Nephron (organoid): ENCODE measurements around the gene PTPN7.

Experiments
- H3K27ac Mint-ChIP-seq, 3 experiments: 2 replicates each; pipeline ENCODE4 v1.8.0; 2020; ENCODE audit warnings: mixed read lengths in 3 of 3, mild to moderate bottlenecking in 2 of 3, moderate library complexity in 1 of 3
- H3K27me3 Mint-ChIP-seq: 2 replicates; pipeline ENCODE4 v1.8.0; 2021; ENCODE audit warnings: low read depth, mild to moderate bottlenecking, moderate library complexity, mixed read lengths
- H3K36me3 Mint-ChIP-seq: 2 replicates; pipeline ENCODE4 v1.8.0; 2020; ENCODE audit warnings: low read depth, mixed read lengths
- H3K4me1 Mint-ChIP-seq: 2 replicates; pipeline ENCODE4 v1.8.0; 2020; ENCODE audit warnings: mixed read lengths
- H3K4me3 Mint-ChIP-seq, 3 experiments: 2 replicates each; pipeline ENCODE4 v1.8.0; 2020; ENCODE audit warnings: mild to moderate bottlenecking in 3 of 3, mixed read lengths in 3 of 3, moderate library complexity in 2 of 3
- H3K9me3 Mint-ChIP-seq: 2 replicates; pipeline ENCODE4 v1.8.0; 2020; ENCODE audit warnings: mixed read lengths
- TF ChIP-seq, protein P1 (sequence below), 3 experiments: fragments of 200-600 bp; sonication (generic); IDR thresholded peaks; one replicate each; pipeline ENCODE4 v1.5.0; 2021; ENCODE audit warnings: antibody characterized with exemption in 3 of 3; ENCODE audit not compliant: unreplicated experiment in 3 of 3

The PTPN7 gene

DNA sequence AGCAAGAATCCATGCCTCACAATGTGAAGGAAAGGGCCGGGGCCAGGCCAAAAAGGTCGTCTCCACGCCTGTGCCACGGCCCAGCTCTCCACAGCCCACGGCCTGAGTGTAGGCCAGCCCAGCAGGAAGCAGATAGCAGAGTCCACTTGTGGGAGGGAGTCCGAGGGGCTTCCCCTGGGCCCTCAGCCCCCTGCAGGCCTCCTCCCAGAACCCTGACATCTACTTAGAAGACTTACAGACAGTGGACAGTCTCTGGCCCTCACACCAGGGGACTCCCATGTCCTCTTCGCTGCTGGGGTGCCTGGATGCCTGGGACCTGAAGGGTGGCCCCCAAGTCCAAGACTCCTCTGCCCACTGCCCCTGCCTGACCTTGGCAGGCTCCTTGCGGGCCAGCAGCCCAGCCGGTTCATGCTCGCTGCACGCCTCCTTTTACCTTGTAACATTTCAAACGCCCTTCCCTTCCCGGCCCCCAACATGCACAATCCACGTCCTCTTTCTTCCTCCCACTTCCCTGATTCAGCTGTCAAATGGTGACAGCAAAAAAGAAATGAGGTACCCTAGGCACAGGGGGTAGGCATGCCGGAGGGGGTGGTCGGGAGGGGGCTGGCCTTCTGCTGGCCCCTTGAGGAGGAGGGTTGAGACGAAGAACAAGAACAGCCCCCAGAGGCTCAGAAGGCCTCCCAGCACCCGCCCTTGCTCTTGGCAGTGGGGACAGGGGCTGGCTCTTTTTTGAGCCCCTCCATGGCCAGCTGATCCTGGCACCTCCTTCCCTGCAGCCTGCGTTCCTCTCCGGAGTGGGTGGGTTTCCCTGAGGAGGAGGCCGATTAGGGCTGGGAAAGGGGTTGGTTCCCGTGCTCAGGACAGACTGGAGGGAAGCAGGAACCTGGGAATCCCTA, 997 bp upstream of the PTPN7 start:
- H3K36me3 Mint-ChIP-seq: no peaks in the 10 kb centered on the region
- TF ChIP-seq, protein P1, sequence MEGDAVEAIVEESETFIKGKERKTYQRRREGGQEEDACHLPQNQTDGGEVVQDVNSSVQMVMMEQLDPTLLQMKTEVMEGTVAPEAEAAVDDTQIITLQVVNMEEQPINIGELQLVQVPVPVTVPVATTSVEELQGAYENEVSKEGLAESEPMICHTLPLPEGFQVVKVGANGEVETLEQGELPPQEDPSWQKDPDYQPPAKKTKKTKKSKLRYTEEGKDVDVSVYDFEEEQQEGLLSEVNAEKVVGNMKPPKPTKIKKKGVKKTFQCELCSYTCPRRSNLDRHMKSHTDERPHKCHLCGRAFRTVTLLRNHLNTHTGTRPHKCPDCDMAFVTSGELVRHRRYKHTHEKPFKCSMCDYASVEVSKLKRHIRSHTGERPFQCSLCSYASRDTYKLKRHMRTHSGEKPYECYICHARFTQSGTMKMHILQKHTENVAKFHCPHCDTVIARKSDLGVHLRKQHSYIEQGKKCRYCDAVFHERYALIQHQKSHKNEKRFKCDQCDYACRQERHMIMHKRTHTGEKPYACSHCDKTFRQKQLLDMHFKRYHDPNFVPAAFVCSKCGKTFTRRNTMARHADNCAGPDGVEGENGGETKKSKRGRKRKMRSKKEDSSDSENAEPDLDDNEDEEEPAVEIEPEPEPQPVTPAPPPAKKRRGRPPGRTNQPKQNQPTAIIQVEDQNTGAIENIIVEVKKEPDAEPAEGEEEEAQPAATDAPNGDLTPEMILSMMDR (IDR thresholded peaks at IDR 0.05; ENCODE audit: unreplicated experiment in 3 of 3): no peak
- H3K4me1 Mint-ChIP-seq: peaks cover 44% of the 10 kb centered on the region
- H3K9me3 Mint-ChIP-seq: no peaks in the 10 kb centered on the region
- H3K4me3 Mint-ChIP-seq: no peak overlapping the region
- peaks cover 5% of the 10 kb centered on the region for H3K27me3 Mint-ChIP-seq
- H3K27ac Mint-ChIP-seq: peak overlapping the region; percentile 50 to 72 (median 72)

- TF ChIP-seq, protein P1 (IDR thresholded peaks at IDR 0.05; ENCODE audit: unreplicated experiment in 3 of 3): no peak
- Mint-ChIP-seq H3K27ac (peak overlapping the region; percentile 57 to 75 (median 60)), H3K4me3 (peak overlapping the region in 1 of 3 experiments; percentile 4), H3K4me1 (peaks cover 53% of the 10 kb centered on the region), H3K36me3 (no peaks in the 10 kb centered on the region), H3K9me3 (no peaks in the 10 kb centered on the region), H3K27me3 (peaks cover 4% of the 10 kb centered on the region)
Observed at GRCh38 chr1:202159534-202160371, 649 bp downstream of the PTPN7 start.

DNA sequence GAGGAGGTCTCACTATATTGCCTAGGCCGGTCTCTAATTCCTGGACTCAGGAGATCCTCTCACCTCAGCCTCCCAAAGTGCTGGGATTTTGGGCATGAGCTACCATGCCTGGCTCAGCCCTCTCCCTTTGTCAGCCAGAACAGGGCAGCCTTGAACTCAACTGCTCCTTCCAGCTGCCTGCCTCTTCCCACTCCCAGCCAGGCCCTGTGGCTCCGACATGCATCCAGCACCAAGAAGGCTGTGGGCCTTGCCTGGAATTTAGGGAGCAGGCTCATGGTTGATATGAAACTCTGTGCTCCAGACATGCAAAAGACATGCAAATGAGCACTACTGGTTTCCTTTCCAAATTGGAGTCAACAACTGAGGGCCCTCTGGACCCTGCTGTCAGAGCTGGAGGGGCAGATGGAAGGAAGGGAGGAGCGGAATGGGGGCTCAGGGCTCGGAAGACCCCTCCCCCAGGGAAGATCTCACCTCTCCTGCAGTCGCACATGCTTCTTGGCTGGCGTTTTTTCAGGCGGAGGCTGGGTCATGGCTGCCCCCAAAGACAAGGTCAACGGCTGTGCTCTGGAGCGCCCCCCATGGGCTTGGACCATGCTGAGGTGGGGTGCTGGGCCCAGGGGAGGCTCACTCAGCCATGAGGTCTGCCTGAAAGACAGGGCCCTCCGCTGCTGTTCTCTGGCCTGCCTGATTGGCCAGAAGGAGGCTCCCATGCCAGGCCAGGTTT, 1.4 kb downstream of the PTPN7 start:
- no peaks in the 10 kb centered on the region for H3K36me3 Mint-ChIP-seq
- no peak overlapping the region for H3K4me3 Mint-ChIP-seq
- peaks cover 49% of the 10 kb centered on the region for H3K4me1 Mint-ChIP-seq
- no peaks in the 10 kb centered on the region for H3K27me3 Mint-ChIP-seq
- H3K9me3 Mint-ChIP-seq: no peaks in the 10 kb centered on the region
- TF ChIP-seq, protein P1 (IDR thresholded peaks at IDR 0.05; ENCODE audit: unreplicated experiment in 3 of 3): no peak
- peak overlapping the region; percentile 57 to 75 (median 60) for H3K27ac Mint-ChIP-seq

DNA sequence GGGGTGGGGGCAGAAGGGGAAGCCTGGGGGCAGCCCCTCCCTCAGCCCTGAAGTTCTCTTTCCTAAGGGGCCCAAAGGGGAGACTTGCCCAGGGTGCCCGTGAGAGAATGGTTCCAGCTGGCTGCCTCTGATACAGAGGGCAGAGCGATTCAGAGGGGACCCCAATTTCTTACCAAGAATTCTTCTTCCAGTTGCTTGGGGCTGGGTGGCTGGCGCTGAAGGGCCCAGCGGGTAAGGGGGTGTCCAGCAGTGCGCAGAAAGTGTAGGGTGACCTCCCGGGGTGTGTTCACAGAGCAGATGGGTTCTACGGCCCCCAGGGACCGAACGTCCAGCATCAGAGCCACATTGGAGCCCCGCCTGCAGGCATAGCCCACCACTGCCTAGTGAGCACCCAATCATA, 2.5 kb downstream of the PTPN7 start:
- no peak overlapping the region for H3K27ac Mint-ChIP-seq
- TF ChIP-seq, protein P1 (IDR thresholded peaks at IDR 0.05; ENCODE audit: unreplicated experiment in 3 of 3): no peak
- H3K9me3 Mint-ChIP-seq: no peaks in the 10 kb centered on the region
- no peaks in the 10 kb centered on the region for H3K27me3 Mint-ChIP-seq
- H3K4me1 Mint-ChIP-seq: peaks cover 46% of the 10 kb centered on the region
- no peak overlapping the region for H3K4me3 Mint-ChIP-seq
- H3K36me3 Mint-ChIP-seq: no peaks in the 10 kb centered on the region

- Mint-ChIP-seq H3K27ac (no peak overlapping the region), H3K36me3 (no peaks in the 10 kb centered on the region), H3K4me1 (peaks cover 40% of the 10 kb centered on the region), H3K27me3 (no peaks in the 10 kb centered on the region), H3K4me3 (no peak overlapping the region), H3K9me3 (no peaks in the 10 kb centered on the region)
- TF ChIP-seq, protein P1 (IDR thresholded peaks at IDR 0.05; ENCODE audit: unreplicated experiment in 3 of 3): no peak
Observed at GRCh38 chr1:202156590-202156989, 3.8 kb downstream of the PTPN7 start.
